AG09319 (cell line): Measurements from ENCODE around the gene ZDHHC13.

ENCODE experiments used
- DNase-seq: peaks from one replicate; pipeline ENCODE4 v3.0.0-alpha.2; 2010; ENCODE audit warnings: low read depth; ENCODE audit errors: extremely low read depth
- TF ChIP-seq, protein P1 (sequence below): IDR thresholded peaks from 2 replicates; pipeline ENCODE4 v1.5.1; 2011; ENCODE audit warnings: low read depth, mild to moderate bottlenecking, inconsistent platforms, low read length, moderate library complexity

The ZDHHC13 gene

DNA sequence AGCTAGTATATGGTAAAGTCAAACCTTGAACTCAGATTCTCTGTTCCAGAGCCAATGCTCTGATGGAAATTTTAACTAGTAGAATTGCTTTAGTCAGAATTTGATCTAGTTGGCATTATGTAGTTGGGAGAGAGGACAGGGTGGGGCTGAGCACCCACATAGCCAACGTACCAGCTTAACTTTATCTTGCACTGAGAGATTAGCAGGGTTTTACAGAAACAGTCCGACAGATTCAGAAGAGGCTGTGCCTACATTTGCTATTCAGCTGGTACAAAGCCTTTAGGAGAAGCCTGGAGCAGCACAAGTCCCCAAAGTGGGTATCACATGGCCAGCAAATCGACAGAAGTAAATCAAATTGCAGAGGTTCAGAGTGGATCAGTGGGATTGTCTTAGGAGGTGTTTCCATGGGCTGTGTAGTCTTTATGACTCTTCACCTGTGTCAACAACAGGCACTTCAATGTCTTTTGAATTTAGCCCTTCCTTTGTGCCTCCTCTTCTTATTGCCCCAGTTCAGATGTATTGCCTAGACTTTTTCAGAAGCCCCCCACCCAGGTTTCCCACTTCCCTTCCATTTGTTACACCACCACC, 92.1 kb downstream of the ZDHHC13 start:
- DNase-seq = no peak

DNA sequence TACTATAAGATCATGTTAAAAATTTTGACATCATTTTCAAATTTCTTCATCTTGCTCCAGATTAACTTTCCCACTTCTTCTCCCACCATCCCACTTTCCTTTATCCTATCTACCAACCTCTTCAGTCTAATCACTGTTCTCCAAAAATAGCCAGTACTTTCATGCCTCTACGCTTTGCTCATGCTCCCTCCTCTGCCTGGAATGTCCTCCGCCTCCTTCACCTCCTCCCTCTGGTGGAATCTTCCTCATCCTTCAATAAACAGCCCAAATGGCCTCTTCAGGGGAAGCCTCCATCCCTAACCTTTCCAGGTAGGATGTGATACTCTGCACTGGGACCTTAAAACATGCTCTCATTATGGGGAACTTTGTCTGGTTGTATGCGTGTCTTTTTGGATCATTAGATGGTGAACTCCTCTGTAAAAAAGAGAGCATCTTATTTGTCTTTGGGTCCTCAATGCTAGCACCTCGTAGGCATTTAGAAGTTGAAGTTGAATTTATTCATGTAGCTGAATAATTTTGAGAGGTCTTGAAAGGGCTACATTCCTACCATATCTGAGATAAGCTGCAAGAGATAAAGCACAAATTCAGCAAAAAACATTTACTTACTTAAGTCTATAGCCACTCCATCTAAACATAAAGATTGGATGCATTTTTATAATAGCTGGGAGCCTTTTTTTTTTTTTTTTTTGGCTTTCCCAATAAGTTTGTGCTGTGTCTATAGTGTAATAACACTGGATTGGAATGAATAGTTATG, 92.8 kb downstream of the ZDHHC13 start:
- TF ChIP-seq, protein P1, sequence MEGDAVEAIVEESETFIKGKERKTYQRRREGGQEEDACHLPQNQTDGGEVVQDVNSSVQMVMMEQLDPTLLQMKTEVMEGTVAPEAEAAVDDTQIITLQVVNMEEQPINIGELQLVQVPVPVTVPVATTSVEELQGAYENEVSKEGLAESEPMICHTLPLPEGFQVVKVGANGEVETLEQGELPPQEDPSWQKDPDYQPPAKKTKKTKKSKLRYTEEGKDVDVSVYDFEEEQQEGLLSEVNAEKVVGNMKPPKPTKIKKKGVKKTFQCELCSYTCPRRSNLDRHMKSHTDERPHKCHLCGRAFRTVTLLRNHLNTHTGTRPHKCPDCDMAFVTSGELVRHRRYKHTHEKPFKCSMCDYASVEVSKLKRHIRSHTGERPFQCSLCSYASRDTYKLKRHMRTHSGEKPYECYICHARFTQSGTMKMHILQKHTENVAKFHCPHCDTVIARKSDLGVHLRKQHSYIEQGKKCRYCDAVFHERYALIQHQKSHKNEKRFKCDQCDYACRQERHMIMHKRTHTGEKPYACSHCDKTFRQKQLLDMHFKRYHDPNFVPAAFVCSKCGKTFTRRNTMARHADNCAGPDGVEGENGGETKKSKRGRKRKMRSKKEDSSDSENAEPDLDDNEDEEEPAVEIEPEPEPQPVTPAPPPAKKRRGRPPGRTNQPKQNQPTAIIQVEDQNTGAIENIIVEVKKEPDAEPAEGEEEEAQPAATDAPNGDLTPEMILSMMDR = no peak
- DNase-seq = no peak

More for the DNA sequence above, 92.1 kb downstream of the ZDHHC13 start:
- TF ChIP-seq, protein P1 = no peak

DNA sequence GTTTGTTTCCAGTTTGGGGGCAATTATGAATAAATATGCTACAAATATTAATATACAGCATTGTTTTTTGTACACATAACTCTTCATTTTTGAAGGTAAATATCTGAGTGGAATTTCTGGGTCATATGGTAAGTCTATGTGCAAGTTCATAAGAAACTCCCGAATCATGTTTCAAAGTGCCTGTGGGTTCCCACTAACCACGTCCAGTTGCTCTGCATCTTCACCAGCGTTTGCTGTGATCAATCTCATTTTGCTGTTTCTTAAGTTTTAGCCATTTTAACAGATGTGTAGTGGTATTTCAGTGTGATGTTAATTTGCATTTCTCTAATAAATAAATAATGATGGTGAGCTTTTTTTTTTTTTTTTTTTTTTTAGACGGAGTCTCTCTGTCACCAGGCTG, 99.1 kb downstream of the ZDHHC13 start:
- DNase-seq = no peak
- TF ChIP-seq, protein P1 = no peak

DNA sequence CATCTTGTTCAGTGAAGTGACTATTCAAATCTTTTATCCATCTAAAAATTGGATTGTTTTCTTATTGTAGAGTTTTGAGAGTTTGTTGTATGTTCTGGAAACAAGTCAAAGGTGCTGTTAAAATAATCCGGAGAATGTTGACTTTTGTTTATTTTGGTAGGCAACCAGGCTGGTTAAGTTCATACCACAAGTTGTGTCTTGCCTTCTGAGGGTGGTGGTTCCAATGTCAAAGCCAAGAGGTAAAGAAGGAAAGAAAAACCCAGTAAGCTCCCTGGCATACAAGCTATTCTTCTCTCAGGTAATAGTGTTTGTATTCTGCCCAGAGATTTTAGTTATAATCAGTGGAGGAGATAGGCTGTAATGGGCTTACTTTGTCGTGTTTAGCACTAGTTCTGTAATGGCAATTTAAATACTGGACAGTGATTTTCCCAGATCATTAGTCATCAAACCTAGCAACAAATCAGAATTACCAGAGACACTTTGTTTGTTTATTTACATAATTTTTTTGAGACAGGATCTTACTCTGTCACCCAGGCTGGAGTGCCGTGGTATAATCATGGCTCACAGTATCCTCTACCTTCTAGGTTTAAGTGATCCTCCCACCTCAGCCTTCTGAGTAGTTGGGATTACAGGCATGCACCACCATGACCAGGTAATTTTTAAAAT, 99.9 kb downstream of the ZDHHC13 start:
- TF ChIP-seq, protein P1 = no peak

DNA sequence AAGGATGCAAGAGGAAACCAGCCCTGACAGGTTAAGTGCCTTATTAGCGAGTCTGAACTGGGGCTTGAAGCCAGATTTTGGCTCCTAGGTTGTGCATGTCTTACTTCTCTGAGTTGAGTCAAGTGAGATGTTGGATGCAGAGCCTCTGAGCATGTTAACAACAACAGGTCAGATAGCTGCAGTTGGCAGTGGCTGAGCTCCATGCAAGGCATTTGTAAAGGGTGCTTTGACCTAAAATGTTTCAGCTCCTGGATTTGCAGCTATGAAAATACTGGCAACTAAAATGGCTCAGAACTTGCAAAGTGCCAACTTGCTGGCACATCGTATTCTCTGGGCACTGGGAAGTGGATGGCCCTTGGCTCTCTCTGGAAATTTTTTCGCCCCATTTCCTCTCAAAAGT, 101.2 kb downstream of the ZDHHC13 start:
- no peak for DNase-seq
- TF ChIP-seq, protein P1 = no peak

More for the DNA sequence above, 99.9 kb downstream of the ZDHHC13 start:
- DNase-seq = no peak

DNA sequence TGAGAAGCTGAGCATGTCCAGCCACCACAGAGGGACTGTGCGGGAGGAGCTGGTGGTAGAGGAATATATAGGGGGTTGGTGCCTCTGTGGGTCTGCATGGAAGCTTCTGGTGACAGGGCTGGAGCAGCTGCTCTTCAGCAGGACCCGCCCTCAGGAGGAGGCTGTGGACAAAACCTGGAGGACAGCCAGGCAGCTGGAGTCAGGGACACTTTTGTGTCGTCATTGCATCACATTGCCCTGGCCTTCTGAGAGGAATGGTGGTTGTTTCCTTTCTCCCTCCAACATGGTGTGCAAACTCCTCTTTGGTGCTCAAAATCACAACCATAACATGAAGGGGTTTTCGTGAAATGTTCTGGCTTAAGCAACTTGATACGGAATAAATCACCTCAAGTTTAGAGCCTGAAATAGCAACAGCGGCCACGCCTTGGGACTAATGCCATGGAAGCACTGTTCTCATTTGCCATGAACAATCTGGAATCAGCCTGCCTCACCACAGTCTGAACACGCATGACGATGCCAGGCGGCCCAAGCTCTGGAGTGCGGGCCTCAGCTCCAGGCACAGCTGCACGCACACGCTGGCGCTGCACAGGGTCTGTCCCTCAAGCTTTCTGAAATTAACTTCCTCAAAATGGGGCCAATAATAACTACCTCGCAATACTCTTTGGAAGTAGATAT, 102.0 kb downstream of the ZDHHC13 start:
- no peak for DNase-seq
- TF ChIP-seq, protein P1 = no peak
